ENCODE measurements around the gene AP2M1. TPM values are rescaled to one million over a fixed set of nuclear protein-coding genes. Genes with fewer than 3 reads are reported as not detected.

AP2M1 gene
- total and polyA plus RNA-seq, 2 of the 13 experiments (the other 11 are each of a cell fraction or from before 2014, with no cell fraction given) = 126 to 146 TPM

- Histone ChIP-seq H3K4me1 (ENCODE audit: insufficient read depth, low read length) (peaks cover 24% of the 10 kb centered on the region), H3K36me3 (replicated peaks in 1 of 2; ENCODE audit: control insufficient read depth in 1 of 2, insufficient read depth in 2 of 2, low read length in 2 of 2) (peaks cover 13 to 47% of the 10 kb centered on the region in 2 experiments), H3K4me2 (ENCODE audit: low read depth, low read length) (no peak overlapping the region), H3K4me3 (replicated peaks in 1 of 3; ENCODE audit: insufficient read depth in 1 of 3, low read depth in 2 of 3, low read length in 3 of 3) (no peak overlapping the region), H3K79me2 (ENCODE audit: insufficient read depth, low read length) (peaks cover 23% of the 10 kb centered on the region), H2AFZ (ENCODE audit: low read length) (no peak overlapping the region), H3K27ac (ENCODE audit: extremely low read length, insufficient read depth, low read length) (no peak overlapping the region), H3K27me3 (ENCODE audit: control insufficient read depth in 1 of 2, insufficient read depth in 2 of 2, low read length in 2 of 2) (no peaks in the 10 kb centered on the region; a peak in 1 of 5 replicates), H3K9ac (ENCODE audit: insufficient read depth, low read depth, low read length) (no peak overlapping the region), H3K9me3 (ENCODE audit: low read length) (no peaks in the 10 kb centered on the region), H4K20me1 (ENCODE audit: insufficient read depth, low read length) (no peaks in the 10 kb centered on the region; the same call in 1 of the 2 replicates)
- in situ Hi-C loops (cut with HindIII; ENCODE audit: extremely low pct_ligation_motif_present, low pct_unique_long_range_greater_than_20kb) = no loop called here
- POLR2A ChIA-PET = interaction anchor here (0.6 to 1.2 kb wide), 5 partner anchors 12 to 49 kb away, joined by 3 to 5 read pairs (median 4); partner anchors contain the start of gene ABCF3
- FAIRE-seq (no peak), ATAC-seq (no peak), DNase-seq (ENCODE audit: low spot score) (no peak)
- TSS peak; percentile 17 for BruUV-seq (replicated peaks)
- CTCF ChIA-PET (ENCODE audit: low intra/inter-chr PET ratio, low total read pairs) = no interaction called here
- TF ChIP-seq KLF9 (CRISPR knock-in tag; IDR thresholded peaks at IDR 0.05; ENCODE audit: low read depth) = no peak
- no peak for TF ChIP-seq CCDC6 (CRISPR knock-in tag; IDR thresholded peaks at IDR 0.05)
- TF ChIP-seq NCOA2 (CRISPR knock-in tag; IDR thresholded peaks at IDR 0.05) = no peak
- TF ChIP-seq SMARCC2 (IDR thresholded peaks at IDR 0.05) = no peak
- TF ChIP-seq SRSF1 (optimal IDR thresholded peaks at IDR 0.05; ENCODE audit: low read depth, low read length) = no peak
- intact Hi-C loops (cut with micrococcal nuclease; ENCODE audit: unreplicated experiment) = no loop called here
- WGBS (ENCODE audit: low lambda C conversion rate) = 92% methylated on average over 5 of the region's 5 CpGs
Measured at GRCh38 chr3:184172681-184173373, 1.8 kb upstream of the AP2M1 start.

DNA sequence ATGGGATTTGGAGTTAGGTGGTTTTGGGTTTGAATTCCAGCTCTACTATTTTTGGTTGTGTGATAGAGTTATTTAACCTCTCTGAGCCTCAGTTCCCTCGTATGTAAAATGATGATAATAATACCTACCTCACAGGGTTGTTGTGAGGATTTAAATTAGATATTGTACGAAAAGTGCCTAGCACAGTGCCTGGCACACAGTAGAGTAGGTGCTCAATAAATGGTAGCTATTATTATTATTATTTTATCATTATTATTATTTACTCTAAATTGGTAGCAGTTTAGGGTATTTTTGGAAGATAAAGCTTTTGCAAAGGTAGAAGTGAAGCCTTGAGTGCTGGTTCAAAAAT lies 1.3 kb upstream of the AP2M1 start:
- peaks cover 24% of the 10 kb centered on the region for H3K4me1 ChIP-seq (ENCODE audit: insufficient read depth, low read length)
- ATAC-seq (no peak), FAIRE-seq (no peak), DNase-seq (ENCODE audit: low spot score) (no peak)
- H2AFZ ChIP-seq (ENCODE audit: low read length) = no peak overlapping the region
- peaks cover 23% of the 10 kb centered on the region for H3K79me2 ChIP-seq (ENCODE audit: insufficient read depth, low read length)
- in situ Hi-C loops (cut with HindIII; ENCODE audit: extremely low pct_ligation_motif_present, low pct_unique_long_range_greater_than_20kb) (no loop called here), intact Hi-C loops (cut with micrococcal nuclease; ENCODE audit: unreplicated experiment) (no loop called here)
- H3K9ac ChIP-seq (ENCODE audit: insufficient read depth, low read depth, low read length) = no peak overlapping the region
- ChIA-PET POLR2A (interaction anchor here (0.7 to 1.2 kb wide), 5 partner anchors 12 to 73 kb away, joined by 3 to 5 read pairs (median 4); partner anchors contain the start of gene ABCF3), CTCF (ENCODE audit: low intra/inter-chr PET ratio, low total read pairs) (no interaction called here)
- no peaks in the 10 kb centered on the region for H3K9me3 ChIP-seq (ENCODE audit: low read length)
- no peak overlapping the region for H3K27ac ChIP-seq (ENCODE audit: extremely low read length, insufficient read depth, low read length)
- 100% methylated on average over 2 of the region's 2 CpGs for WGBS (ENCODE audit: low lambda C conversion rate)
- H3K27me3 ChIP-seq (ENCODE audit: control insufficient read depth in 1 of 2, insufficient read depth in 2 of 2, low read length in 2 of 2) = no peaks in the 10 kb centered on the region; a peak in 1 of 5 replicates
- no peak overlapping the region for H3K4me2 ChIP-seq (ENCODE audit: low read depth, low read length)
- H3K36me3 ChIP-seq (replicated peaks in 1 of 2; ENCODE audit: control insufficient read depth in 1 of 2, insufficient read depth in 2 of 2, low read length in 2 of 2) = peaks cover 14 to 47% of the 10 kb centered on the region in 2 experiments
- no peaks in the 10 kb centered on the region; the same call in 1 of the 2 replicates for H4K20me1 ChIP-seq (ENCODE audit: insufficient read depth, low read length)
- no peak overlapping the region for H3K4me3 ChIP-seq (replicated peaks in 1 of 3; ENCODE audit: insufficient read depth in 1 of 3, low read depth in 2 of 3, low read length in 3 of 3)
- no TSS peak for BruUV-seq (replicated peaks)
- no peak for TF ChIP-seq PAXIP1 (CRISPR knock-in tag; conservative IDR thresholded peaks at IDR 0.05)
- no peak for TF ChIP-seq TARDBP (CRISPR knock-in tag; IDR thresholded peaks at IDR 0.05)
- no peak for TF ChIP-seq ZXDC (CRISPR knock-in tag; IDR thresholded peaks at IDR 0.05)
